Skeletal muscle tissue (tissue), 4 donors: ENCODE data around the gene STAT3. TPM values are rescaled to one million over a fixed set of nuclear protein-coding genes. Genes with fewer than 3 reads are reported as not detected.
"Not testable (repeated sequence)": the region's sequence is repeated elsewhere in the genome, so short reads cannot be mapped to it uniquely, and the experiment has no call there.

Experiments used
- H3K27ac ChIP-seq: one replicate; pipeline ENCODE4 v1.7.0; 2013; ENCODE audit warnings: mild to moderate bottlenecking, low read depth, low read length, inconsistent platforms
- H3K27me3 ChIP-seq, 3 donors: one replicate each; pipeline ENCODE4 v1.7.0; 2013; ENCODE audit warnings: low read length in 3 of 3; ENCODE audit not compliant: control insufficient read depth in 3 of 3, insufficient read depth in 3 of 3
- H3K36me3 ChIP-seq, 3 donors: one replicate each; pipeline ENCODE4 v1.7.0; 2013; ENCODE audit warnings: low read length in 3 of 3; ENCODE audit not compliant: control insufficient read depth in 3 of 3, insufficient read depth in 3 of 3
- H3K4me1 ChIP-seq, 3 donors: one replicate each; pipeline ENCODE4 v1.7.0; 2013; ENCODE audit warnings: low read length in 3 of 3, mild to moderate bottlenecking in 3 of 3; ENCODE audit not compliant: control insufficient read depth in 3 of 3, insufficient read depth in 3 of 3
- H3K4me3 ChIP-seq, 3 donors: one replicate each; pipeline ENCODE4 v1.7.0; 2013; ENCODE audit warnings: low read length in 3 of 3
- H3K9ac ChIP-seq, 3 donors: one replicate each; pipeline ENCODE4 v1.7.0; 2013; ENCODE audit warnings: low read length in 3 of 3, mild to moderate bottlenecking in 3 of 3, moderate library complexity in 2 of 3, low read depth in 1 of 3
- H3K9me3 ChIP-seq, 3 donors: one replicate each; pipeline ENCODE4 v1.7.0; 2013; ENCODE audit warnings: low read length in 3 of 3; ENCODE audit not compliant: control insufficient read depth in 3 of 3
- total RNA-seq: library from RNA; depleted of rRNA; stranded (reverse); fragments of >200 nt; gene quantifications from one replicate; pipeline ENCODE4 v1.2.3, GENCODE V29; 2014
- donor health status: Osteomylitis.

STAT3 gene
- total RNA-seq, 1 donor from 2014 or later, result 44.9 TPM

DNA sequence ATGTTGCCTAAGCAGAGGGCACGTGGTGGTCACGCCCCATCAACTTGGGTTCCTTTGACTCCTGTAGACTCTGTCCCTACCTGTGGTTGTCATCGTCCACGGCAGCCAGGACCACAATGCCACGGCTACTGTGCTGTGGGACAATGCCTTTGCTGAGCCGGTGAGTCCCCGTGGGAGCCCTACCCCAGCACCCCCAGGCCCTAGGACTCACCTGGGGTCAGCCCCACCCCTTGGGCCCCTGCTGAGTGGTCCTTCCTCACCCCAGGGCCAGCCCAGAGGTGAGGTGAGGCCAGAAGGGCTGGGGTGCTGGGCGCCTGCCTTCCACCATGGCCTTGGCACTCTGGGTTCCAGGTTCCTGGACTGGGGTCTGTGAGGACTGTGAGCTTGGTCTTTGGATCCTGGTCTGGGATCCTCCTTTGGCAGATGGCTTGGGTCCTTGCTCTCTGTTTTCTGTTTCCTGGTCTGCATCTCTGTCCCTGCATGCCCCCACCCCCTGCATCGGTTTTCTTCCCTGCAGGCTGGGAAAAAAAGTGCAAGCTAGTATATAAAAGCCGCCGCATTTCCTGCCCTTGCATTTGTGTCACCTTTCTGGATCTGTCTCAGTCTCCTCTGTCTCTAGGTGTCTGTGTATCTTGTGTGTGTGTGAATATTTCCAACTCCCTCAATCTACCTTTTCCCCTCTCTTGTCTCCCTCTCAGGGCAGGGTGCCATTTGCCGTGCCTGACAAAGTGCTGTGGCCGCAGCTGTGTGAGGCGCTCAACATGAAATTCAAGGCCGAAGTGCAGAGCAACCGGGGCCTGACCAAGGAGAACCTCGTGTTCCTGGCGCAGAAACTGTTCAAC is 82.5 kb downstream of the STAT3 start:
- no peaks in the 10 kb centered on the region for H3K9me3 ChIP-seq
- H3K4me3 ChIP-seq, result no peak overlapping the region
- H3K9ac ChIP-seq, result no peak overlapping the region
- H3K27me3 ChIP-seq, result no peaks in the 10 kb centered on the region
- H3K36me3 ChIP-seq, result peaks cover 55 to 74% (median 55%) of the 10 kb centered on the region in 3 donors
- peaks cover 3 to 10% (median 4%) of the 10 kb centered on the region in 3 donors for H3K4me1 ChIP-seq
- no peak overlapping the region for H3K27ac ChIP-seq

- H3K9ac ChIP-seq, H3K27me3 ChIP-seq, H3K27ac ChIP-seq, H3K4me3 ChIP-seq, H3K4me1 ChIP-seq, H3K9me3 ChIP-seq: not testable (repeated sequence)
- H3K36me3 ChIP-seq, result peaks cover 51 to 67% (median 52%) of the 10 kb centered on the region in 3 donors
These were observed 83.3 kb downstream of the STAT3 start for GRCh38 chr17:42305031-42305330.

DNA sequence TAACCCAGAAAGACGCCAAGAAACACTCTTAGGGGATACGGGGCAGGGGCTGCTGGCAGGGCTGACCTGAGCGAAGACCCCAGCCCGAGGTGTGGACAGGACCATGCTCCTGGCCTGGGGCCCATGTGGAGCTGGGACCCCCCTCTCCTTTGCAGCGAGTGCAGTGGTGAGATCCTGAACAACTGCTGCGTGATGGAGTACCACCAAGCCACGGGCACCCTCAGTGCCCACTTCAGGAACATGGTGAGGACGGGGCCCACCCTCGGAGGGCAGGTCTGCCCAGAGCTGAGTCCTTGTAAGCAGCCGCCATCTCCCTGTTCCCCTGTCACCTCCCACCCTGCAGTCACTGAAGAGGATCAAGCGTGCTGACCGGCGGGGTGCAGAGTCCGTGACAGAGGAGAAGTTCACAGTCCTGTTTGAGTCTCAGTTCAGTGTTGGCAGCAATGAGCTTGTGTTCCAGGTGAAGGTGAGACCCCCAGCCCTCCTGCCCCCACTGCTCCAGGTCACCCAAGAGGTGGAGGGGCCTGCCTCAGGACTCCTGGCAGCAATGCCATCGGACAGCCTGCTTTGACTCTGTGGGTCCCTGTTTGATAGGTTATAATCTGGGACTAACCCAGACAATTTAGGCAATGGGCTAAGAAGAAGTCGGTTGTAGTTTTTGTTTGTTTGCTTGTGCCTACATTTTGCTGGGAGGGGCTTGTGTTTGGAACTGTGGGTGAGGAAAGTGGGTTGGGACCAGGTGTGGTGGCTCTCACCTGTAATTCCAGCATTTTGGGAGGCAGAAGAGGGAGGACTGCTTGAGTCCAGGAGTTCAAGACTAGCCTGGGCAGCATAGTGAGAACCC is 83.8 kb downstream of the STAT3 start:
- H3K27me3 ChIP-seq, result no peaks in the 10 kb centered on the region
- no peak overlapping the region for H3K4me3 ChIP-seq
- H3K36me3 ChIP-seq, result peaks cover 48 to 62% (median 52%) of the 10 kb centered on the region in 3 donors
- no peaks in the 10 kb centered on the region for H3K4me1 ChIP-seq
- H3K9me3 ChIP-seq, result no peaks in the 10 kb centered on the region
- H3K27ac ChIP-seq, result no peak overlapping the region
- no peak overlapping the region for H3K9ac ChIP-seq

DNA sequence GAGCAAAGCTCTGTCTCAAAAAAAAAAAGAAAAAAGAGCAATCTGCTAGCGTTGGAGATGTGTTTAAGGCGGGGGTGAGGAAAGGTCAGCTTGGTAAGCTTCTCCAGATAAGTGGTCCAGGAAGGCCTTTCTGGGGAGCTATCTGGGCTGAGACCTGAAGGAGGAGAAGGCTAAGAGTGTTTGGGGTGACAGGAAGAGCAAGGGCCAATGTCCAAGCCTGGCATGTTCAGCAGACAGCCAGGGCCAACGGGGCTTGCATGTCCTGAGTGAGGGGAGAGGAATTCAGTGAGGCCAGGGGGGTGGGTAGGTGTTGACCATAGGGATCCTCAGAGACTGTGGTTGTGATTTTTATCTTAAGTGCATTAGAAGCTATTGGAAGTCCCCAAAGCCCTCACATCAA is 84.5 kb downstream of the STAT3 start:
- no peaks in the 10 kb centered on the region for H3K27me3 ChIP-seq
- no peaks in the 10 kb centered on the region for H3K4me1 ChIP-seq
- H3K36me3 ChIP-seq, result peaks cover 49 to 61% (median 49%) of the 10 kb centered on the region in 3 donors
- H3K27ac ChIP-seq, result no peak overlapping the region
- no peak overlapping the region for H3K9ac ChIP-seq
- H3K9me3 ChIP-seq, result no peaks in the 10 kb centered on the region
- no peak overlapping the region for H3K4me3 ChIP-seq

DNA sequence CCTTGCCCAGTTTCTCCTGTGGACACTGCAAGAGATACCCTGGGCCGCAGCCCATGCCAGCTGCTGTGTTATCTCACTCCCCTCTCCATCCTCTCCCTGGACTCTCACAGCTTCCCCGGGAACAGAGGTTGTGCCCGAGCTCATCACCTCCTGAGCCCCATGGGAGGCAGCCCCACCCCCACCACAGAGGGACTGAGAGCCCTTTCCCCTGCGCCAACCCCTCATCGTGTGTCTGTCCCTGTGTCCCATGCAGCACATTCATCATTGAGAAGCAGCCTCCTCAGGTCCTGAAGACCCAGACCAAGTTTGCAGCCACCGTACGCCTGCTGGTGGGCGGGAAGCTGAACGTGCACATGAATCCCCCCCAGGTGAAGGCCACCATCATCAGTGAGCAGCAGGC is 87.2 kb downstream of the STAT3 start:
- no peak overlapping the region for H3K9ac ChIP-seq
- no peaks in the 10 kb centered on the region for H3K9me3 ChIP-seq
- H3K4me3 ChIP-seq, result no peak overlapping the region
- no peaks in the 10 kb centered on the region for H3K4me1 ChIP-seq
- H3K36me3 ChIP-seq, result peaks cover 35 to 49% (median 45%) of the 10 kb centered on the region in 3 donors
- H3K27me3 ChIP-seq, result no peaks in the 10 kb centered on the region
- no peak overlapping the region for H3K27ac ChIP-seq

GRCh38 chr17:42299913-42300312 is 88.3 kb downstream of the STAT3 start:
- H3K4me1 ChIP-seq, H3K27me3 ChIP-seq, H3K4me3 ChIP-seq, H3K9me3 ChIP-seq, H3K27ac ChIP-seq, H3K9ac ChIP-seq: not testable (repeated sequence)
- peaks cover 37 to 53% (median 52%) of the 10 kb centered on the region in 3 donors for H3K36me3 ChIP-seq

- H3K27me3 ChIP-seq, H3K9me3 ChIP-seq, H3K27ac ChIP-seq, H3K9ac ChIP-seq, H3K4me3 ChIP-seq, H3K4me1 ChIP-seq: not testable (repeated sequence)
- peaks cover 34 to 50% (median 49%) of the 10 kb centered on the region in 3 donors for H3K36me3 ChIP-seq
These were observed 88.9 kb downstream of the STAT3 start for GRCh38 chr17:42299361-42299760.

DNA sequence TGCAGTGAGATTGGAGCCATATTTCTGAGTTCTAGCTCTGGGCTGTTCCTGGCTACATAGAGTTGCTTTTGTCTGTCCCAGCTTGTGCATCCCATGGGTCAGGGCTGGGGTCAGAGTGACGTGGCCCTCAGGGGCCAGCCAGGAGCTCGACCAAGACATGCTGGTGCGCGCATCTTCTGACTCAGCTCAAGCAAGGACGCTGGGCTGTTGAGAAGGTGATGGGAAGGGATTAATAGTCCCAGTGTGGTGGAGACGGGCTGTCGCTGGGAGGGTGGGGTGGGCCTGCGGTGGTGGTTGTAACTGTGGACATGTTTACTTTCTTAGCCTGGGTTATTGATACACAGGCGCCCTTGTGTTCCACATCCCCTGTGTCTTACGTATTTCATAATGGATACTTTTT is 90.5 kb downstream of the STAT3 start:
- H3K27ac ChIP-seq, H3K4me3 ChIP-seq, H3K9ac ChIP-seq, H3K4me1 ChIP-seq, H3K9me3 ChIP-seq, H3K27me3 ChIP-seq: not testable (repeated sequence)
- peaks cover 27 to 44% (median 42%) of the 10 kb centered on the region in 3 donors for H3K36me3 ChIP-seq

DNA sequence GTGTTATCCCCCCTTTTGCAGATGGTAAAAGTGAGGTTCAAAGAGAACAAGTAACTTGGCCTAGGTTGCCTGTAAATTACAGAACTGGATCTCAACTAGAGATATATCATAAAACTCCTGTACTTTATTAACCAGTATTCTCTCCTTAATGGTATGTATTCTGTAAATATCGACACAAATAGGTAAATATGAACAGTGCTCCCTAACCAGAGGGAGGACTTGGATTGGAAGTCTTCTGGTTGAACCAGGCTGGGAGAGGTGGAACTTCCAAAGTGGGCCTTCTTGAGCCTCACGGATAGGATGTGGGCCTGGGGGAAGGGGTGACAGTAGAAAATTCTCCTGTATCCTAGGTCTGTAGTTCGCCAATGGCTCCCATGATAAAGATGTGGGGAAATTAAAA is 92.2 kb downstream of the STAT3 start:
- H3K9me3 ChIP-seq, result no peaks in the 10 kb centered on the region
- peaks cover 15 to 36% (median 27%) of the 10 kb centered on the region in 3 donors for H3K36me3 ChIP-seq
- H3K4me1 ChIP-seq, result no peaks in the 10 kb centered on the region
- H3K27ac ChIP-seq, result no peak overlapping the region
- no peaks in the 10 kb centered on the region for H3K27me3 ChIP-seq
- no peak overlapping the region for H3K9ac ChIP-seq
- no peak overlapping the region for H3K4me3 ChIP-seq
